HepG2 (cell line): ENCODE data around the gene TPD52L2. TPM values are rescaled to one million over a fixed set of nuclear protein-coding genes. Genes with fewer than 3 reads are reported as not detected.

Source experiments
- ATAC-seq: fragments of 200-7000 bp; cut with Tn5 transposase; 3 replicates; pipeline ENCODE4 v1.9.1; 2020; ENCODE audit warnings: mild to moderate bottlenecking, moderate library complexity
- BruUV-seq: library from RNA; stranded (reverse); fragments of 400-500 nt; replicated peaks from 2 replicates; lab custom pipeline; 2021; lab: Mats Ljungman, UMichigan
- CTCF ChIA-PET: fragments of 300-600 bp; formaldehyde crosslinking; extraction: SDS; loops from one replicate; lab custom pipeline; 2021; ENCODE audit warnings: low total read pairs, inconsistent platforms, low intra/inter-chr PET ratio; lab: Yijun Ruan, JAX
- POLR2A ChIA-PET: fragments of 350-600 bp; sonication (Branson Sonifier 250); formaldehyde crosslinking; loops from one replicate; lab custom pipeline; 2020; ENCODE audit warnings: antibody characterized with exemption, inconsistent platforms; lab: Yijun Ruan, JAX
- DNase-seq: peaks from one replicate; pipeline ENCODE4 v3.0.0-alpha.2; 2015; ENCODE audit warnings: low spot score
- FAIRE-seq: peaks from 3 replicates; lab custom pipeline; 2011; peaks lifted over from hg19 to GRCh38; lab: Jason Lieb, UNC
- H2AFZ ChIP-seq: one replicate; pipeline ENCODE4 v1.6.1; 2011; ENCODE audit warnings: low read length, inconsistent platforms
- H3K27ac ChIP-seq: fragments of 300-600 bp; 3 replicates; pipeline ENCODE4 v1.8.0; 2011; ENCODE audit warnings: mixed run types, mild to moderate bottlenecking, mixed read lengths, low read length, inconsistent platforms; ENCODE audit not compliant: insufficient read depth; ENCODE audit errors: extremely low read length
- H3K27me3 ChIP-seq, 2 experiments: fragments of 200-600 bp in 1 of 2; 2 replicates in 1 of 2; 3 replicates in 1 of 2; pipeline versions ENCODE4 v1.6.0 to v1.8.0; 2011; ENCODE audit warnings: low read length in 2 of 2, mild to moderate bottlenecking in 2 of 2, moderate library complexity in 2 of 2, inconsistent platforms in 1 of 2; ENCODE audit not compliant: insufficient read depth in 2 of 2, control insufficient read depth in 1 of 2
- H3K36me3 ChIP-seq, 2 experiments: fragments of 200-600 bp in 1 of 2; replicated peaks in 1 of 2; 2 replicates in 1 of 2; 3 replicates in 1 of 2; pipeline versions ENCODE4 v1.5.1 to v1.8.0; 2011; ENCODE audit warnings: low read length in 2 of 2, inconsistent platforms in 1 of 2; ENCODE audit not compliant: insufficient read depth in 2 of 2, control insufficient read depth in 1 of 2
- H3K4me1 ChIP-seq: 2 replicates; pipeline ENCODE4 v1.5.1; 2012; ENCODE audit warnings: low read length, inconsistent platforms; ENCODE audit not compliant: insufficient read depth
- H3K4me2 ChIP-seq: 2 replicates; pipeline ENCODE4 v1.6.0; 2011; ENCODE audit warnings: low read depth, low read length, inconsistent platforms
- H3K4me3 ChIP-seq, 3 experiments: fragments of 200-600 bp in 1 of 3; sonication (generic), shearing (Covaris generic) in 1 of 3; replicated peaks in 1 of 3; 2 replicates each; pipeline ENCODE4 v1.5.1; 2011 to 2016; ENCODE audit warnings: low read length in 3 of 3, inconsistent platforms in 2 of 3, low read depth in 2 of 3, mild to moderate bottlenecking in 2 of 3, control low read depth in 1 of 3, mixed read lengths in 1 of 3; ENCODE audit not compliant: insufficient read depth in 1 of 3
- H3K79me2 ChIP-seq: one replicate; pipeline ENCODE4 v1.6.1; 2011; ENCODE audit warnings: low read length, inconsistent platforms; ENCODE audit not compliant: insufficient read depth
- H3K9ac ChIP-seq: 2 replicates; pipeline ENCODE4 v1.6.0; 2011; ENCODE audit warnings: mild to moderate bottlenecking, low read depth, low read length, inconsistent platforms; ENCODE audit not compliant: insufficient read depth
- H3K9me3 ChIP-seq: 2 replicates; pipeline ENCODE4 v1.5.1; 2012; ENCODE audit warnings: mild to moderate bottlenecking, low read length
- H4K20me1 ChIP-seq: 2 replicates; pipeline ENCODE4 v1.6.0; 2011; ENCODE audit warnings: inconsistent platforms, mild to moderate bottlenecking, low read length, moderate library complexity; ENCODE audit not compliant: insufficient read depth
- ATF7 ChIP-seq, 2 experiments: fragments of 450-650 bp in 1 of 2; sonication (generic) in 1 of 2; formaldehyde crosslinking in 1 of 2; IDR thresholded peaks; 2 replicates each; pipeline versions ENCODE4 v1.4.0 to v1.6.1; 2016 to 2020; ENCODE audit warnings: antibody characterized with exemption in 1 of 2, mild to moderate bottlenecking in 1 of 2, missing genetic modification reagents in 1 of 2
- GATAD2A ChIP-seq: IDR thresholded peaks from 2 replicates; pipeline ENCODE4 v1.6.1; 2016
- HNF4A ChIP-seq: sonication (generic); formaldehyde crosslinking; IDR thresholded peaks from 2 replicates; pipeline ENCODE4 v1.4.0; 2020; ENCODE audit warnings: missing genetic modification reagents
- KLF13 ChIP-seq: sonication (generic); formaldehyde crosslinking; IDR thresholded peaks from 2 replicates; pipeline ENCODE4 v1.4.0; 2020; ENCODE audit warnings: mild to moderate bottlenecking, missing genetic modification reagents
- KLF16 ChIP-seq, 2 experiments: sonication (generic) in 1 of 2; formaldehyde crosslinking in 1 of 2; IDR thresholded peaks; 2 replicates each; pipeline versions ENCODE4 v1.6.1 to v1.8.0; 2016 to 2023; ENCODE audit warnings: missing genetic modification reagents in 2 of 2, missing compliant biosample characterization in 1 of 2
- MTERF4 ChIP-seq: sonication (generic); formaldehyde crosslinking; IDR thresholded peaks from 2 replicates; pipeline ENCODE4 v1.8.0; 2023; ENCODE audit warnings: mild to moderate bottlenecking, missing genetic modification reagents
- NFYC ChIP-seq: IDR thresholded peaks from 2 replicates; pipeline ENCODE4 v1.6.1; 2016; ENCODE audit warnings: missing genetic modification reagents, missing compliant biosample characterization
- PHF5A ChIP-seq: IDR thresholded peaks from one replicate; pipeline ENCODE4 v1.6.1; 2018; ENCODE audit warnings: low read depth, missing genetic modification reagents; ENCODE audit not compliant: unreplicated experiment
- SALL1 ChIP-seq: sonication (generic); formaldehyde crosslinking; IDR thresholded peaks from 2 replicates; pipeline ENCODE4 v1.8.0; 2022; ENCODE audit warnings: mild to moderate bottlenecking, missing genetic modification reagents
- TBX2 ChIP-seq: sonication (generic); formaldehyde crosslinking; IDR thresholded peaks from 2 replicates; pipeline ENCODE4 v1.5.0; 2020; ENCODE audit warnings: missing genetic modification reagents, mild to moderate bottlenecking, borderline replicate concordance
- ZBTB38 ChIP-seq: sonication (generic); formaldehyde crosslinking; IDR thresholded peaks from 2 replicates; pipeline ENCODE4 v1.5.1; 2020; ENCODE audit warnings: mild to moderate bottlenecking, missing genetic modification reagents
- ZNF460 ChIP-seq: sonication (generic); formaldehyde crosslinking; IDR thresholded peaks from 2 replicates; pipeline ENCODE4 v1.5.1; 2020; ENCODE audit warnings: missing genetic modification reagents, mild to moderate bottlenecking, borderline replicate concordance
- ZNF574 ChIP-seq: sonication (generic); formaldehyde crosslinking; IDR thresholded peaks from 2 replicates; pipeline ENCODE4 v1.4.0; 2020; ENCODE audit warnings: missing genetic modification reagents
- ZNF619 ChIP-seq: sonication (generic); formaldehyde crosslinking; IDR thresholded peaks from 2 replicates; pipeline ENCODE4 v1.4.0; 2020; ENCODE audit warnings: mild to moderate bottlenecking, missing genetic modification reagents
- WGBS: methylation state at CpG from one replicate; pipeline ENCODE4 v1.1.6; 2017; ENCODE audit warnings: low lambda C conversion rate; 5-methylcytosine and 5-hydroxymethylcytosine counted together
- in situ Hi-C: cut with HindIII; loops from 2 replicates; pipeline ENCODE4 v1.10.0; 2017; ENCODE audit warnings: low pct_unique_long_range_greater_than_20kb; ENCODE audit not compliant: extremely low pct_ligation_motif_present
- intact Hi-C: fragments of 100-400 bp; cut with micrococcal nuclease; formaldehyde crosslinking; loops from one replicate; pipeline ENCODE4 v1.10.0; 2022; ENCODE audit not compliant: unreplicated experiment
- polyA plus RNA-seq, 8 experiments: library from polyadenylated mRNA; depleted of rRNA in 3 of 8; stranded (reverse) in 7 of 8; unstranded in 1 of 8; fragments of >200 nt; fragmentation: Illumina TruSeq in 4 of 8; extraction: Trizol in 4 of 8; gene quantifications; 2 replicates each; pipeline versions ENCODE4 v1.2.1 to v1.2.3, GENCODE V29; 2011 to 2016; ENCODE audit warnings: low read depth in 4 of 8, missing spikeins in 1 of 8, mixed read lengths in 1 of 8; ENCODE audit not compliant: insufficient read depth in 1 of 8
- total RNA-seq, 5 experiments: library from RNA; depleted of rRNA; stranded (reverse); fragments of >200 nt; fragmentation: Illumina TruSeq; extraction: Trizol; gene quantifications; 2 replicates each; pipeline ENCODE4 v1.2.3, GENCODE V29; 2016; ENCODE audit warnings: low read depth in 1 of 5
- TF ChIP-seq, protein P1 (sequence below): sonication (generic); formaldehyde crosslinking; IDR thresholded peaks from 2 replicates; pipeline ENCODE4 v1.4.0; 2020; ENCODE audit warnings: missing genetic modification reagents
- TF ChIP-seq, protein P2 (sequence below): sonication (generic); formaldehyde crosslinking; IDR thresholded peaks from 2 replicates; pipeline ENCODE4 v1.5.0; 2020; ENCODE audit warnings: missing genetic modification reagents, mild to moderate bottlenecking, borderline replicate concordance

The TPD52L2 gene
- total and polyA plus RNA-seq, 2 of the 13 experiments (the other 11 are each of a cell fraction or from before 2014, with no cell fraction given): 156 to 184 TPM

DNA sequence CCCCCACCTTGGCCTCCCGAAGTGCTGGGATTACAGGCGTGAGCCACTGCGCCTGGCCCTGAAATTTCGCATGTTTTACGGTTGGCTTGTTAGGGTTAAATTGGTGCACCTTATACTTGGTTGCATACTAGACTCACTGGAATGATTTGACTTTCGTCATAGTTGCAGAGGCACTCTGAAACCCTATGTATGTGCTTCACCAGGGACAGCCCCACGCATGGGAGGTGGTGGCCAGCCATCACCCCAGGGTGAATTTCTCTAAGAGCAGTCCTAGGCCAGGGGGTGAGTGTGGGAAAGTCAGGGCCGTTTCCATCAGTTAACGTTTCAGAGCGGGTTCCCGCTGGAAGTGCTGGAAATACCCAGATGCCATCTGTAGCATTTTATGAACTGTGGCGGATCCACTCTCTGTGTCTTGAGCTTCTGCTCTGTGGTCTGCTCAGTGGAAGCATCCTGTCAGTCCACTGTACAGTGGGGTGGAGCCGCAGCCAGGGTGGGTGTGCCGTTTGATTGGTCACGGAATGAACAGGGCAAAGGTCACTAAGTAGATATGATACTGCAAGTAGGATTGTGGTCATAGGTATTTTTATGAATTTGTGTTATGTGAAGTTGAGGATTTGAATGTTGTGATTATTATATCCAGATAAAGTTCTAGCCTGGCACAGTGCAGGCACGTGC lies 43.1 kb downstream of the TPD52L2 start:
- Histone ChIP-seq H4K20me1 (peaks cover 42% of the 10 kb centered on the region), H3K4me1 (peaks cover 33% of the 10 kb centered on the region), H3K27ac (no peak overlapping the region), H3K4me2 (no peak overlapping the region), H3K9ac (no peak overlapping the region), H3K79me2 (peaks cover 87% of the 10 kb centered on the region), H3K9me3 (no peaks in the 10 kb centered on the region), H3K36me3 (peaks cover 5 to 7% of the 10 kb centered on the region in 2 experiments; a peak in 3 of 5 replicates), H3K27me3 (no peaks in the 10 kb centered on the region), H2AFZ (no peak overlapping the region), H3K4me3 (no peak overlapping the region)
- 78% methylated on average over 16 of the region's 16 CpGs for WGBS
- ChIA-PET CTCF (no interaction called here), POLR2A (interaction anchor here (0.7 to 1.6 kb wide), 4 partner anchors 12 to 48 kb away, joined by 3 to 6 read pairs (median 4); partner anchors contain the start of genes TPD52L2 and UCKL1)
- BruUV-seq: no TSS peak
- in situ Hi-C loops: no loop called here
- ATAC-seq: peak; percentile 67
- DNase-seq: peak; percentile 44
- intact Hi-C loops: no loop called here
- FAIRE-seq: no peak
- TF ChIP-seq ZBTB38 (CRISPR knock-in tag) (peak; percentile 42; the same call in 1 of the 2 replicates), HNF4A (CRISPR knock-in tag) (0 out of 2 replicates have a peak, but pooled peaks have one; percentile 26), KLF13 (CRISPR knock-in tag) (peak; percentile 54; the same call in 1 of the 2 replicates), MTERF4 (0 out of 2 replicates have a peak, but pooled peaks have one; percentile 18), ZNF619 (CRISPR knock-in tag) (0 out of 2 replicates have a peak, but pooled peaks have one; percentile 10), ATF7 (IDR thresholded peaks at IDR 0.05) (no peak), ATF7 (CRISPR knock-in tag; IDR thresholded peaks at IDR 0.05) (no peak), ZNF460 (no peak), SALL1 (CRISPR knock-in tag) (peak; percentile 35; the same call in 1 of the 2 replicates), TBX2 (0 out of 2 replicates have a peak, but pooled peaks have one; percentile 15), NFYC (0 out of 2 replicates have a peak, but pooled peaks have one; percentile 26), ZNF574 (no peak), PHF5A (CRISPR knock-in tag) (no peak), KLF16 (CRISPR knock-in tag; IDR thresholded peaks at IDR 0.05) (no peak), GATAD2A (CRISPR knock-in tag) (no peak)
- TF ChIP-seq, protein P1, sequence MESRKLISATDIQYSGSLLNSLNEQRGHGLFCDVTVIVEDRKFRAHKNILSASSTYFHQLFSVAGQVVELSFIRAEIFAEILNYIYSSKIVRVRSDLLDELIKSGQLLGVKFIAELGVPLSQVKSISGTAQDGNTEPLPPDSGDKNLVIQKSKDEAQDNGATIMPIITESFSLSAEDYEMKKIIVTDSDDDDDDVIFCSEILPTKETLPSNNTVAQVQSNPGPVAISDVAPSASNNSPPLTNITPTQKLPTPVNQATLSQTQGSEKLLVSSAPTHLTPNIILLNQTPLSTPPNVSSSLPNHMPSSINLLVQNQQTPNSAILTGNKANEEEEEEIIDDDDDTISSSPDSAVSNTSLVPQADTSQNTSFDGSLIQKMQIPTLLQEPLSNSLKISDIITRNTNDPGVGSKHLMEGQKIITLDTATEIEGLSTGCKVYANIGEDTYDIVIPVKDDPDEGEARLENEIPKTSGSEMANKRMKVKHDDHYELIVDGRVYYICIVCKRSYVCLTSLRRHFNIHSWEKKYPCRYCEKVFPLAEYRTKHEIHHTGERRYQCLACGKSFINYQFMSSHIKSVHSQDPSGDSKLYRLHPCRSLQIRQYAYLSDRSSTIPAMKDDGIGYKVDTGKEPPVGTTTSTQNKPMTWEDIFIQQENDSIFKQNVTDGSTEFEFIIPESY (CRISPR knock-in tag): peak; percentile 24; the same call in 1 of the 2 replicates
- TF ChIP-seq, protein P2, sequence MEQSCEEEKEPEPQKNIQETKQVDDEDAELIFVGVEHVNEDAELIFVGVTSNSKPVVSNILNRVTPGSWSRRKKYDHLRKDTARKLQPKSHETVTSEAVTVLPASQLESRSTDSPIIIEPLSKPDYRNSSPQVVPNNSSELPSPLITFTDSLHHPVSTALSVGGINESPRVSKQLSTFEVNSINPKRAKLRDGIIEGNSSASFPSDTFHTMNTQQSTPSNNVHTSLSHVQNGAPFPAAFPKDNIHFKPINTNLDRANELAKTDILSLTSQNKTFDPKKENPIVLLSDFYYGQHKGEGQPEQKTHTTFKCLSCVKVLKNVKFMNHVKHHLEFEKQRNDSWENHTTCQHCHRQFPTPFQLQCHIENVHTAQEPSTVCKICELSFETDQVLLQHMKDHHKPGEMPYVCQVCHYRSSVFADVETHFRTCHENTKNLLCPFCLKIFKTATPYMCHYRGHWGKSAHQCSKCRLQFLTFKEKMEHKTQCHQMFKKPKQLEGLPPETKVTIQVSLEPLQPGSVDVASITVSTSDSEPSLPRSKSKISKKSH (CRISPR knock-in tag): 0 out of 2 replicates have a peak, but pooled peaks have one; percentile 22
